CD4-positive, alpha-beta T cell treated with Interleukin-4 for 4 hours (primary cell): ENCODE results near the gene PPARD.
"Not testable (repeated sequence)": the region's sequence is repeated elsewhere in the genome, so short reads cannot be mapped to it uniquely, and the experiment has no call there.

Experiments
- DNase-seq: peaks from one replicate; pipeline ENCODE4 v3.0.0-alpha.2; 2020

Gene PPARD

GRCh38 chr6:35386989-35387388 lies 44.6 kb downstream of the PPARD start:
- DNase-seq = no peak

GRCh38 chr6:35388030-35388429 lies 45.7 kb downstream of the PPARD start:
- DNase-seq = no peak

DNA sequence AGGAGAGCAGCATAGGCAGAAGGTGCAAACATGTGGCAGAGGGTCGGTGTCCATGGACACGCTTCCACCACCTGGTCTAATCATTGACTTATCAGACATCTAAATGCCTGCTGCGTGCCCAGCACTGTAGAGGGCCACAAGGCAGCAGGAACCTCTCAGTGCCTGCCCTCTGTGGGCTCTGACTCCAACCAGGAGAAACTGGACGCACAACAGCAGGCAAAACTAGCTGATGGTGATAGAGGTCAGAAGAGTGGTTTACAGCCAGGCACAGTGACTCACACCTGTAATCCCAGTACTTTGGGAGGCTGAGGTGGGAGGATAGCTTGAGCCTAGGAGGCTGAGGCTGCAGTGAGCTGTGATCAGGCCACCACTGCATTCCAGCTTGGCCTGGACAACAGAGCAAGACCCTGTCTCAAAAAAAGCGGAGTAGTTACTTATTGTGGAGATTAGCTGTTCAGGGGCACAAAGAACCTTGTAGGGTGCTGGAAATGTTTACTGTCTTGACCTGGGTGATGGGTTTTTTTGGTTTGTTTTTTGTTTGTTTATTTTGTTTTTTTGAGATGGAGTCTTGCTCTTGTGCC lies 46.5 kb downstream of the PPARD start:
- DNase-seq = no peak

- not testable (repeated sequence) for DNase-seq
Measured at GRCh38 chr6:35389386-35389785, 47.0 kb downstream of the PPARD start.

- DNase-seq = peak; percentile 26
Measured at GRCh38 chr6:35391240-35391968, 49.0 kb downstream of the PPARD start.

GRCh38 chr6:35392111-35392702 lies 49.8 kb downstream of the PPARD start:
- no peak for DNase-seq

DNA sequence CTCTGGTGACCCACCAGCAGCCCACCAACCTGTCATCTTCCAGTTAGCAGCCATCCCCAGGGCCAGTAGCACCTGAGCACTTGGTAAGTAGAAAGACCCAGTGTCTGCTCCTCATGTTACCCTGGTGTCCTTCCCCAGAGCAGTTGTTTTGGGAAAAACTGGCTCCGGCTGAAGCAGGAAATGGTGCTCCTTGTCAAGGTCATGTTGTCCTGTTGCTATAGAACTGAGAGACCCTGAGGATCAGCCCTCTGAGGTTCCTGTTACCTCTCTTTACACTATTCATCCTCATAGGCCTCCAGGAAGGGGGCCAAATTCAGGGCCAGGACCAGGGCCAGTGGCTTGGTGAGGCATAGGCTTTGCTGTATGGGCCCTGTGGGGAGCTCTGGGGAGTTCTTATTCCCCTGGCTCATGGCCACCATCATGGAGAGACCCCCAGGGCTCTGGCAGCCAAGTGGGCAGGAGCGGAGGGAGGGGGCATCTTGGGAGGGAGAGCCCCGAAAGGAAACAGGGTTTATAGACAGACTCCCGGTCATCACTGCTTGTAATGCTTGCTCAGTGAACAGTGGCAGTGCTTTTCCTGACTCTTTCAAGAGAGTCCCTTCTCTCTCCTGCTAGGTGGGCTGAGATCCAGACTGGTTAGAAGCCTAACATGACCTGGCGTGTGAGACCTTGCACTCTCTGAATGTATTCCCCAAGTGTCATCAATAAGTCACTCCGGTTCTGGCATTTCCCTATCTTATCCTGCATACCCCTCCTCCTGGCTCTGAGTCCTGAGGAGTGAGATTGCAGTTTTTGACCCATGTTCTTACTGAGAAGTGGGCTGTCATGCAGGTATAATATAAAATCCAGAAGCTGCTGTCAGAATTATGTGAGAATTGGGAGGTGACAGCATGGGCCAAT lies 50.7 kb downstream of the PPARD start:
- DNase-seq = no peak

DNA sequence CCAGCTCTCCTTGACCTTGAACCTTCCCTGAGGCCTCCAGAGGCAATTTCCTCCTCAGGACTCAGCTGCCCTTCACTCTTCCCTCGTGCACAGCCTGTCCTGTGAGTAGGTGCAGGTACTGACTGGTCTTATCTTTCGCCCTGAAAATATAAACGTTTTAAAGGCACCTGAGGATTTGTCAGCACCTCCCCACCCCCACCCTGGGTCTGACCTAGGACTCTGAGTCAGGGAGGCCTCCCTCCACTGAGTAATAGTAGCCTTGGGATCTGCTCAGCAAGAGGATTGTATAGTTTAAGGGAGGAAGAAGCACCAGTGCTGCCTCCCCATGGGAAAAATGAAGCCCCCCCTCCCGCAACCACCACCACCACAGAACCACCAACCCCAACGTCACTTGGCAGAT lies 54.6 kb downstream of the PPARD start:
- DNase-seq = no peak

- DNase-seq = no peak
Measured at GRCh38 chr6:35397806-35398418, 55.6 kb downstream of the PPARD start.

GRCh38 chr6:35398526-35398925 lies 56.2 kb downstream of the PPARD start:
- no peak for DNase-seq

GRCh38 chr6:35400111-35400510 lies 57.8 kb downstream of the PPARD start:
- no peak for DNase-seq

DNA sequence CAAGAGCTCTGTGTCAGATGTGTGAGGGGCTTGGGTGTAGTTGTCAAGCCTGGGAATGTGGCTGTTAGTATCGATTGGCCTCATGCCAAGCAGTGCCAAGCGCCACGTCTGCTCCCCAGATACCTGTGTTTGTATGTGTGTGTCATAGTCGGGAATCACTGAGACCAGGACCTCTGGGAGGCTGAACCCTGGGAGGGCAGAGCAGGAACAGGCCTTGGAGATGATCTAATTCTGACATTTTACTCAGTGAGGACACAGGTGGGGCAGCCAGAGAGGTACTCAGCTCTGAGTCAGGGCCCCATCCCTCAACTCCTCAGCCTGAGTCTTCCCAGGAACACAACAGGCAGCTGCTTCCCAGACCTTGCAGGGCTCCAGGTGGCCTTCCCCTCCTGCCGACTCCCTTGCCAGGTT lies 58.5 kb downstream of the PPARD start:
- no peak for DNase-seq

GRCh38 chr6:35401514-35401913 lies 59.2 kb downstream of the PPARD start:
- DNase-seq = no peak

GRCh38 chr6:35402136-35402855 lies 59.9 kb downstream of the PPARD start:
- DNase-seq = no peak

DNA sequence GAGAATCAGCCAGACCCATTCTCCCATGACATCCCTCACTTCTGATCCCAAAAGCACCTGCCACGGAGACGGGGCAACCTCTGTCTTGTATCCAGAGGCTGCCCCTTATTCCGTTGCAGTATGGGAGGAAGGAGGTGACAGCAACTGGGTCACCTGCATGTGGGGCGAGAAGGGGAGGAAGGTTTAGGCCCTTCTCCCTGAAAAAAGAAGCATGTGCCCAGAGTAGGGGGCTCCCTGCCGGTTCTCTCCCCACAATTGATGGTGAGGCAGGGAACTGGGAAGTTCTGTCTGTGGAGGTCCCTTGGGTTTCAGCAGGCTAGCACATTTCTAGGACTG lies 60.5 kb downstream of the PPARD start:
- no peak for DNase-seq

GRCh38 chr6:35403544-35404442 lies 61.4 kb downstream of the PPARD start:
- DNase-seq = no peak

GRCh38 chr6:35406711-35407485 lies 64.5 kb downstream of the PPARD start:
- no peak for DNase-seq

GRCh38 chr6:35409245-35409644 lies 66.9 kb downstream of the PPARD start:
- no peak for DNase-seq

DNA sequence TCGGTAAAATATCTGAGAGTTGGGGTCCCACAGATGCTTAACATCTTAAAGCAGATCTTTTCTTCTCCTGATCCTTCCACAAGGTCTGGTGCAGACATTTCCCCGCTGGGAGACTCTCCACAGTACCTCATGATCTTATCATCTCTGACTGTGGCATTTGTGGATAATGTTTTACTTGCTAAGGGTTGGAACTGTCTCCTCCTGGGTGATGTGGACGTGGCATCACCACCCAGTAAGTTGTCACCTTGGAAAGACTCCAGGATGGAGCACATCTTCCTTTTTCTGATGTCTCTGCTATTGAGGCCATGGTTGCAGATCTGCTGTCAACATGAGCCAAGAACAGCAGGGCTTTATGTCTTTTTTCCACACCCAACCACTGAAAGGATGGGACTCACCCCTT lies 67.8 kb downstream of the PPARD start:
- no peak for DNase-seq

GRCh38 chr6:35411066-35411465 lies 68.7 kb downstream of the PPARD start:
- DNase-seq = no peak

GRCh38 chr6:35412102-35412501 lies 69.7 kb downstream of the PPARD start:
- DNase-seq = no peak
